SK-N-SH (cell line): ENCODE measurements around the gene PRKN. TPM values are rescaled to one million over a fixed set of nuclear protein-coding genes. Genes with fewer than 3 reads are reported as not detected.

Source experiments
- CTCF ChIA-PET: fragments of 300-600, 350-600 bp; formaldehyde crosslinking; extraction: SDS; loops from one replicate; lab custom pipeline; 2021; lab: Yijun Ruan, JAX
- POLR2A ChIA-PET: fragments of 350-600 bp; sonication (Branson Sonifier 250); formaldehyde crosslinking; extraction: SDS; loops from one replicate; lab custom pipeline; 2020; ENCODE audit warnings: antibody characterized with exemption, inconsistent platforms; lab: Yijun Ruan, JAX
- DNase-seq: peaks from one replicate; pipeline ENCODE4 v3.0.0; 2012
- H2AFZ ChIP-seq: fragments of 200-600 bp; sonication (generic); 2 replicates; pipeline ENCODE4 v1.8.1; 2016; ENCODE audit warnings: antibody characterized with exemption, mild to moderate bottlenecking, low read depth
- H3F3A ChIP-seq: fragments of 200-600 bp; sonication (generic); replicated peaks from 2 replicates; pipeline ENCODE3; 2016; ENCODE audit warnings: antibody characterized with exemption, mild to moderate bottlenecking; ENCODE audit not compliant: insufficient read depth
- H3K27ac ChIP-seq, 2 experiments: fragments of 200-500 bp in 1 of 2; fragments of 200-600 bp in 1 of 2; sonication (Bioruptor generic) in 1 of 2; sonication (generic), shearing (Covaris generic) in 1 of 2; 2 replicates each; pipeline versions ENCODE4 v1.5.1 to v1.6.1; 2014 to 2016; ENCODE audit warnings: low read depth in 2 of 2, inconsistent platforms in 1 of 2, low read length in 1 of 2, mild to moderate bottlenecking in 1 of 2, mixed read lengths in 1 of 2
- H3K27me3 ChIP-seq: fragments of 200-600 bp; sonication (generic), shearing (Covaris generic); 2 replicates; pipeline ENCODE4 v1.6.1; 2016; ENCODE audit warnings: mixed run types; ENCODE audit not compliant: insufficient read depth
- H3K36me3 ChIP-seq, 2 experiments: fragments of 200-500 bp in 1 of 2; fragments of 200-600 bp in 1 of 2; sonication (Bioruptor generic) in 1 of 2; sonication (generic) in 1 of 2; replicated peaks in 1 of 2; 2 replicates each; pipeline versions ENCODE3 to v1.5.1; 2014 to 2016; ENCODE audit warnings: low read length in 1 of 2, mild to moderate bottlenecking in 1 of 2; ENCODE audit not compliant: insufficient read depth in 2 of 2, control insufficient read depth in 1 of 2
- H3K4me1 ChIP-seq, 2 experiments: fragments of 200-500 bp in 1 of 2; fragments of 200-600 bp in 1 of 2; sonication (Bioruptor generic) in 1 of 2; sonication (generic), shearing (Covaris generic) in 1 of 2; 2 replicates each; pipeline versions ENCODE4 v1.5.1 to v1.6.1; 2014 to 2016; ENCODE audit warnings: low read depth in 1 of 2, low read length in 1 of 2, mixed run types in 1 of 2; ENCODE audit not compliant: insufficient read depth in 2 of 2, control insufficient read depth in 1 of 2
- H3K4me2 ChIP-seq: fragments of 200-600 bp; sonication (generic), shearing (Covaris generic); 2 replicates; pipeline ENCODE4 v1.6.1; 2017; ENCODE audit warnings: mixed run types
- H3K4me3 ChIP-seq, 2 experiments: fragments of 200-500 bp in 1 of 2; fragments of 200-600 bp in 1 of 2; sonication (Bioruptor generic) in 1 of 2; sonication (generic), shearing (Covaris generic) in 1 of 2; 2 replicates each; pipeline versions ENCODE4 v1.5.1 to v1.8.1; 2014 to 2016; ENCODE audit warnings: low read depth in 2 of 2, inconsistent platforms in 1 of 2, low read length in 1 of 2, mild to moderate bottlenecking in 1 of 2, mixed read lengths in 1 of 2, moderate library complexity in 1 of 2
- H3K79me2 ChIP-seq: fragments of 200-600 bp; sonication (generic); 2 replicates; pipeline ENCODE4 v1.8.1; 2017; ENCODE audit warnings: mild to moderate bottlenecking; ENCODE audit not compliant: insufficient read depth
- H3K9ac ChIP-seq: fragments of 200-600 bp; sonication (generic); 2 replicates; pipeline ENCODE4 v1.6.1; 2017; ENCODE audit warnings: mixed run types
- H3K9me2 ChIP-seq: fragments of 200-600 bp; sonication (generic); 2 replicates; pipeline ENCODE4 v1.6.1; 2017; ENCODE audit warnings: mixed run types
- H3K9me3 ChIP-seq: fragments of 200-600 bp; sonication (generic); 2 replicates; pipeline ENCODE4 v1.6.1; 2017; ENCODE audit warnings: mixed run types, mild to moderate bottlenecking, moderate library complexity
- H4K20me1 ChIP-seq: fragments of 200-600 bp; sonication (generic); 2 replicates; pipeline ENCODE4 v1.6.1; 2017; ENCODE audit warnings: mild to moderate bottlenecking, mixed run types; ENCODE audit not compliant: insufficient read depth
- CHD2 ChIP-seq: fragments of 150-350 bp; IDR thresholded peaks from 2 replicates; pipeline ENCODE4 v1.6.1; 2018; ENCODE audit warnings: low read length; ENCODE audit not compliant: partially characterized antibody
- ELF1 ChIP-seq: IDR thresholded peaks from 2 replicates; pipeline ENCODE4 v1.4.0; 2012
- EP300 ChIP-seq, 2 experiments: IDR thresholded peaks; 2 replicates each; pipeline versions ENCODE4 v1.4.0 to v1.6.1; 2012; ENCODE audit warnings: borderline replicate concordance in 1 of 2, low read depth in 1 of 2, low read length in 1 of 2
- FOXM1 ChIP-seq: IDR thresholded peaks from 2 replicates; pipeline ENCODE4 v1.4.0; 2012; ENCODE audit warnings: low read depth, mild to moderate bottlenecking
- GATA2 ChIP-seq: sonication (generic); formaldehyde crosslinking; IDR thresholded peaks from 2 replicates; pipeline ENCODE4 v1.5.0; 2020; ENCODE audit warnings: mild to moderate bottlenecking, missing genetic modification reagents
- MEF2A ChIP-seq: IDR thresholded peaks from 2 replicates; pipeline ENCODE4 v1.4.0; 2012; ENCODE audit warnings: low read depth, borderline replicate concordance
- NFIC ChIP-seq: IDR thresholded peaks from 2 replicates; pipeline ENCODE4 v1.4.0; 2012; ENCODE audit warnings: borderline replicate concordance
- NRF1 ChIP-seq: IDR thresholded peaks from 2 replicates; pipeline ENCODE4 v1.6.1; 2012; ENCODE audit warnings: low read depth, mild to moderate bottlenecking, low read length
- RAD21 ChIP-seq: IDR thresholded peaks from 2 replicates; pipeline ENCODE4 v1.6.1; 2012; ENCODE audit warnings: mild to moderate bottlenecking, low read length
- RFX5 ChIP-seq: IDR thresholded peaks from 2 replicates; pipeline ENCODE4 v1.6.1; 2012; ENCODE audit warnings: mild to moderate bottlenecking, improper control_type of control experiment, low read length
- TAF1 ChIP-seq: IDR thresholded peaks from 2 replicates; pipeline ENCODE4 v1.6.1; 2012; ENCODE audit warnings: low read depth, mild to moderate bottlenecking, low read length, moderate library complexity, borderline replicate concordance
- TCF12 ChIP-seq: IDR thresholded peaks from 2 replicates; pipeline ENCODE4 v1.4.0; 2012
- TEAD4 ChIP-seq: IDR thresholded peaks from 2 replicates; pipeline ENCODE4 v1.4.0; 2012; ENCODE audit warnings: mild to moderate bottlenecking, borderline replicate concordance; ENCODE audit not compliant: insufficient read depth
- WGBS: methylation state at CpG from one replicate; pipeline ENCODE4 v1.1.6; 2017; ENCODE audit warnings: low lambda C conversion rate; 5-methylcytosine and 5-hydroxymethylcytosine counted together
- polyA plus RNA-seq, 3 experiments: library from polyadenylated mRNA; depleted of rRNA; stranded (reverse); fragments of >200 nt; gene quantifications; 2 replicates each; pipeline ENCODE4 v1.2.3, GENCODE V29; 2012
- TF ChIP-seq, protein P1 (sequence below): IDR thresholded peaks from 2 replicates; pipeline ENCODE4 v1.6.1; 2012; ENCODE audit warnings: mild to moderate bottlenecking, low read depth, low read length, moderate library complexity
- TF ChIP-seq, protein P2 (sequence below): IDR thresholded peaks from 2 replicates; pipeline ENCODE4 v1.4.0; 2012; ENCODE audit warnings: low read depth, borderline replicate concordance

The PRKN gene
- polyA plus RNA-seq, 1 of the 3 experiments (the other 2 are of a cell fraction), result 0.76 TPM

DNA sequence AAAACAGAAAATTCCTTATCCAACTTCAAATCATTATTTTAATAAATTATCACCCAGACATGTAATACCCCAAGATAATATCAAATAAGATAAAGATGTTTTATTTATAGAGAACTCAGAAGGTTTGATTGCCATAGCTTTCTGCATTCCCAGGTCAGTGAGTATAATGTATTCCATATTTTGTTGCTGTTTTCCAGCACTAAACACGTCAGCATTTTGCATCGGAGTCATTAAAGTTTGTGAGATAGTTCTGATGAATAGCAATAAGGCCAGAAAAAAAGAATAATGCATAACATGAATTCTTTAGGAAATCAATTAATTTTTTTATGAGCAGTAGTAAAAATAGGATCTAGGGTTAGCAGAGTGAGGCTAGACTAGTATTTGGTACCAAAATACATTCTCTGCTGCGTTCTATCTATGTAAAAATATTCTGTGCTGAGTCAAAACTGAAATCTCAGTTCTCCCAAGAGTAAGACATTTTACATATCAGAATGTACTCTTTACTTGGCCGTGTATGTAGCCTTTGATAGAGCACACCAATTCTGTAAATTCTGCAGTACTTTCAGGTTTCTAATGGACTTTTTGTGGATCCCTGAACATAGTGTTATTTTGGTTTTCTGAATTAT is 1183.8 kb downstream of the PRKN start:
- 32% methylated on average over 4 of the region's 4 CpGs for WGBS
- DNase-seq, result no peak
- Histone ChIP-seq H3F3A (no peaks in the 10 kb centered on the region), H3K79me2 (no peaks in the 10 kb centered on the region), H3K9ac (no peak overlapping the region), H2AFZ (no peak overlapping the region), H3K27ac (no peak overlapping the region), H3K27me3 (no peaks in the 10 kb centered on the region; the same call in 1 of the 2 replicates), H3K4me1 (peaks cover 0 to 2% of the 10 kb centered on the region in 2 experiments; a peak in 3 of 4 replicates), H3K36me3 (no peaks in the 10 kb centered on the region), H3K9me2 (no peaks in the 10 kb centered on the region), H3K4me3 (no peak overlapping the region), H4K20me1 (no peaks in the 10 kb centered on the region), H3K4me2 (no peak overlapping the region), H3K9me3 (no peaks in the 10 kb centered on the region)
- TF ChIP-seq CHD2 (no peak), MEF2A (no peak), EP300 (IDR thresholded peaks at IDR 0.05; ENCODE audit: borderline replicate concordance in 1 of 2, low read depth in 1 of 2, low read length in 1 of 2) (no peak), TCF12 (no peak), ELF1 (no peak), RFX5 (no peak), TEAD4 (no peak), NFIC (no peak), TAF1 (no peak), RAD21 (no peak), GATA2 (no peak), FOXM1 (no peak), NRF1 (no peak)
- TF ChIP-seq, protein P1, sequence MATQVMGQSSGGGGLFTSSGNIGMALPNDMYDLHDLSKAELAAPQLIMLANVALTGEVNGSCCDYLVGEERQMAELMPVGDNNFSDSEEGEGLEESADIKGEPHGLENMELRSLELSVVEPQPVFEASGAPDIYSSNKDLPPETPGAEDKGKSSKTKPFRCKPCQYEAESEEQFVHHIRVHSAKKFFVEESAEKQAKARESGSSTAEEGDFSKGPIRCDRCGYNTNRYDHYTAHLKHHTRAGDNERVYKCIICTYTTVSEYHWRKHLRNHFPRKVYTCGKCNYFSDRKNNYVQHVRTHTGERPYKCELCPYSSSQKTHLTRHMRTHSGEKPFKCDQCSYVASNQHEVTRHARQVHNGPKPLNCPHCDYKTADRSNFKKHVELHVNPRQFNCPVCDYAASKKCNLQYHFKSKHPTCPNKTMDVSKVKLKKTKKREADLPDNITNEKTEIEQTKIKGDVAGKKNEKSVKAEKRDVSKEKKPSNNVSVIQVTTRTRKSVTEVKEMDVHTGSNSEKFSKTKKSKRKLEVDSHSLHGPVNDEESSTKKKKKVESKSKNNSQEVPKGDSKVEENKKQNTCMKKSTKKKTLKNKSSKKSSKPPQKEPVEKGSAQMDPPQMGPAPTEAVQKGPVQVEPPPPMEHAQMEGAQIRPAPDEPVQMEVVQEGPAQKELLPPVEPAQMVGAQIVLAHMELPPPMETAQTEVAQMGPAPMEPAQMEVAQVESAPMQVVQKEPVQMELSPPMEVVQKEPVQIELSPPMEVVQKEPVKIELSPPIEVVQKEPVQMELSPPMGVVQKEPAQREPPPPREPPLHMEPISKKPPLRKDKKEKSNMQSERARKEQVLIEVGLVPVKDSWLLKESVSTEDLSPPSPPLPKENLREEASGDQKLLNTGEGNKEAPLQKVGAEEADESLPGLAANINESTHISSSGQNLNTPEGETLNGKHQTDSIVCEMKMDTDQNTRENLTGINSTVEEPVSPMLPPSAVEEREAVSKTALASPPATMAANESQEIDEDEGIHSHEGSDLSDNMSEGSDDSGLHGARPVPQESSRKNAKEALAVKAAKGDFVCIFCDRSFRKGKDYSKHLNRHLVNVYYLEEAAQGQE, result no peak
- TF ChIP-seq, protein P2, sequence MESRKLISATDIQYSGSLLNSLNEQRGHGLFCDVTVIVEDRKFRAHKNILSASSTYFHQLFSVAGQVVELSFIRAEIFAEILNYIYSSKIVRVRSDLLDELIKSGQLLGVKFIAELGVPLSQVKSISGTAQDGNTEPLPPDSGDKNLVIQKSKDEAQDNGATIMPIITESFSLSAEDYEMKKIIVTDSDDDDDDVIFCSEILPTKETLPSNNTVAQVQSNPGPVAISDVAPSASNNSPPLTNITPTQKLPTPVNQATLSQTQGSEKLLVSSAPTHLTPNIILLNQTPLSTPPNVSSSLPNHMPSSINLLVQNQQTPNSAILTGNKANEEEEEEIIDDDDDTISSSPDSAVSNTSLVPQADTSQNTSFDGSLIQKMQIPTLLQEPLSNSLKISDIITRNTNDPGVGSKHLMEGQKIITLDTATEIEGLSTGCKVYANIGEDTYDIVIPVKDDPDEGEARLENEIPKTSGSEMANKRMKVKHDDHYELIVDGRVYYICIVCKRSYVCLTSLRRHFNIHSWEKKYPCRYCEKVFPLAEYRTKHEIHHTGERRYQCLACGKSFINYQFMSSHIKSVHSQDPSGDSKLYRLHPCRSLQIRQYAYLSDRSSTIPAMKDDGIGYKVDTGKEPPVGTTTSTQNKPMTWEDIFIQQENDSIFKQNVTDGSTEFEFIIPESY, result no peak
- ChIA-PET CTCF (no interaction called here), POLR2A (no interaction called here)
